GM10266 (cell line): ENCODE results near the gene MINDY4.

Source experiments
- DNase-seq: peaks from one replicate; pipeline ENCODE4 v3.0.0; 2012; ENCODE audit errors: extremely low spot score
- CTCF ChIP-seq: IDR thresholded peaks from 2 replicates; pipeline ENCODE4 v1.5.1; 2012; ENCODE audit warnings: mild to moderate bottlenecking, low read depth; ENCODE audit not compliant: control insufficient read depth, insufficient read depth; ENCODE audit errors: missing control alignments

MINDY4 gene

DNA sequence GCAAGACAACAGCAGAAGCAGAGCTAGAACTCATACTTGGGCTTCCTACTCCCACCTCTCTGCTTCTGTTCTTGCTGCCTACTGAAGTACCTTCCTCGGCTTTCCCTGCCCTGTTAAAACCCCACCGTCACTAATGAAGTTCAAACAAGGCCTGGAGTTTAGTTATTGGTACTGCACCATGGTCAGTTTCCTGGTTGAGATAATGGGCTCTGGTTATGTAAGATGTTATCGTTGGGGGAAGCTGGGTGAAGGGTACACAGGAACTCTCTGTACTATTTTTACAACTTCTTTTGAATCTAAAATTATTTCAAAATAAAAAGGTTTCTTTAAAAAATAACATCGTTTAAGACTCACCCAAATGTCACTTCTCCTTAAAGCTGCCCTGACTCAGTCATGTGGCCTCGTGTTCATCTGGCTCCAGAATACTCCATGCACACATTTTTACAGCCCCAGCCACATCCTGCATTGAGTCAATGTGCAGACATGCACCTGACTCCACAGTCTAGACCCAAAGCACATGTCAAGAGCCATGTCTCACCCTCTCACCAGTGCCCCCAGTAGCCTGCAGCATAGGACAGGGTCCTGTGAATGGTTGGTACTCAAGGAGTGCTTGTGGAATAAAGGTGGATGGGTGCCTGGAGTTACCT is 103.6 kb downstream of the MINDY4 start:
- no peak for TF ChIP-seq CTCF
- no peak for DNase-seq

GRCh38 chr7:30877015-30877769 is 106.0 kb downstream of the MINDY4 start:
- TF ChIP-seq CTCF, result no peak

GRCh38 chr7:30877993-30878392 is 106.8 kb downstream of the MINDY4 start:
- TF ChIP-seq CTCF, result no peak
- DNase-seq, result no peak

More at GRCh38 chr7:30877015-30877769, 106.0 kb downstream of the MINDY4 start:
- DNase-seq, result no peak

- no peak for TF ChIP-seq CTCF
- no peak for DNase-seq
Measured at GRCh38 chr7:30879139-30880124, 108.2 kb downstream of the MINDY4 start.

DNA sequence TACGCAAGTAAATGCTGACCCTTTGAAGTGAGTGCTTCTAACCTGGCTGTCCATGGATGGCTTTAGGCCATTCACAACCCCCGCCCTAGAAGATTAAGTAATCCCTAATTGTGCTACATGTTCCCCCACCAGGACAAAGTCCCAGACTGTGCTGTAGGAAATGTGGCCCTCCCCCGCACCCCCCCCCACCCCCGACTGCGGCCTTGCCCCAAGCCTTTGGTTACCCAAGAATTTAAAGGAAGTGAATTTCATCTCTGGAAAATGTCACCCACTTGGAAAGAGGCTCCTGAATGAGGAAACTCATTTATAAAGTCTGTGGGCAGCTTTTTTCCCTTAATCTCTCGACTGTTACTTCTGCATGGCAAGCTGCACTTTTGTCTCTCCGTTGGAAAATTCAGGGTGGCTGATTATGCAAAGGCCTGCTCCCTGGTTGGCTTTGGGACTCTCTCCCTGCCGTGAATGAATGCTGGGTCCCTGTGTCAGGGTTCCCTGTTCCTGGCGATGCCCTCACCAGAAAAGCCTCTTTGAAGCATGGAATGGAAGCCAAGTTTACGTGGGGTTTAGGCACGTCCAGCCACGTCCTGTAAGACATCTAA is 109.0 kb downstream of the MINDY4 start:
- DNase-seq, result no peak
- no peak for TF ChIP-seq CTCF

GRCh38 chr7:30880941-30881340 is 109.7 kb downstream of the MINDY4 start:
- no peak for DNase-seq

More at GRCh38 chr7:30880941-30881340, 109.7 kb downstream of the MINDY4 start:
- TF ChIP-seq CTCF, result no peak
